Neural cell (in vitro differentiated cells): ENCODE results near the gene PROX1.

Experiments used
- EP300 ChIP-seq: fragments of 450-650 bp; conservative IDR thresholded peaks from 2 replicates; pipeline ENCODE4 v1.6.1; 2014; ENCODE audit warnings: antibody characterized with exemption, mild to moderate bottlenecking, moderate library complexity; ENCODE audit not compliant: poor library complexity, severe bottlenecking
- EZH2 ChIP-seq: fragments of 200-600, 300-800 bp; shearing (Covaris generic), sonication (generic); IDR thresholded peaks from 2 replicates; pipeline ENCODE4 v1.6.1; 2014; ENCODE audit warnings: antibody characterized with exemption, low read length, borderline replicate concordance, mild to moderate bottlenecking; ENCODE audit not compliant: insufficient read depth, poor library complexity, severe bottlenecking
- MXI1 ChIP-seq: fragments of 450-650 bp; conservative IDR thresholded peaks from 2 replicates; pipeline ENCODE4 v1.6.1; 2014; ENCODE audit warnings: antibody characterized with exemption, mild to moderate bottlenecking; ENCODE audit not compliant: poor library complexity, severe bottlenecking
- POLR2AphosphoS5 ChIP-seq: IDR thresholded peaks from 2 replicates; pipeline ENCODE4 v1.6.1; 2012
- RAD21 ChIP-seq: fragments of 450-650 bp; conservative IDR thresholded peaks from 2 replicates; pipeline ENCODE4 v1.6.1; 2014; ENCODE audit warnings: antibody characterized with exemption, mild to moderate bottlenecking, moderate library complexity
- REST ChIP-seq: IDR thresholded peaks from 2 replicates; pipeline ENCODE4 v1.6.1; 2012; ENCODE audit warnings: borderline replicate concordance
- TAF1 ChIP-seq: IDR thresholded peaks from 2 replicates; pipeline ENCODE4 v1.6.1; 2012; ENCODE audit warnings: low read depth
- TF ChIP-seq, protein P1 (sequence below): fragments of 450-650 bp; IDR thresholded peaks from 2 replicates; pipeline ENCODE4 v1.5.1; 2014; ENCODE audit warnings: antibody characterized with exemption, mild to moderate bottlenecking, moderate library complexity; ENCODE audit not compliant: poor library complexity, severe bottlenecking

GRCh38 chr1:214067853-214068703, 80.3 kb downstream of the PROX1 start:
- TF ChIP-seq, protein P1, sequence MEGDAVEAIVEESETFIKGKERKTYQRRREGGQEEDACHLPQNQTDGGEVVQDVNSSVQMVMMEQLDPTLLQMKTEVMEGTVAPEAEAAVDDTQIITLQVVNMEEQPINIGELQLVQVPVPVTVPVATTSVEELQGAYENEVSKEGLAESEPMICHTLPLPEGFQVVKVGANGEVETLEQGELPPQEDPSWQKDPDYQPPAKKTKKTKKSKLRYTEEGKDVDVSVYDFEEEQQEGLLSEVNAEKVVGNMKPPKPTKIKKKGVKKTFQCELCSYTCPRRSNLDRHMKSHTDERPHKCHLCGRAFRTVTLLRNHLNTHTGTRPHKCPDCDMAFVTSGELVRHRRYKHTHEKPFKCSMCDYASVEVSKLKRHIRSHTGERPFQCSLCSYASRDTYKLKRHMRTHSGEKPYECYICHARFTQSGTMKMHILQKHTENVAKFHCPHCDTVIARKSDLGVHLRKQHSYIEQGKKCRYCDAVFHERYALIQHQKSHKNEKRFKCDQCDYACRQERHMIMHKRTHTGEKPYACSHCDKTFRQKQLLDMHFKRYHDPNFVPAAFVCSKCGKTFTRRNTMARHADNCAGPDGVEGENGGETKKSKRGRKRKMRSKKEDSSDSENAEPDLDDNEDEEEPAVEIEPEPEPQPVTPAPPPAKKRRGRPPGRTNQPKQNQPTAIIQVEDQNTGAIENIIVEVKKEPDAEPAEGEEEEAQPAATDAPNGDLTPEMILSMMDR = no peak
- TF ChIP-seq TAF1 (no peak), MXI1 (no peak), EP300 (no peak), POLR2AphosphoS5 (no peak), RAD21 (no peak), EZH2 (no peak), REST (no peak)
